K562 (cell line): ENCODE measurements around the gene PCDHA13. TPM values are rescaled to one million over a fixed set of nuclear protein-coding genes. Genes with fewer than 3 reads are reported as not detected.

ENCODE experiments used
- ATAC-seq: fragments of 200-7000 bp; cut with Tn5 transposase; 3 replicates; pipeline ENCODE4 v1.9.1; 2020; ENCODE audit warnings: moderate library complexity
- BruUV-seq: library from RNA; stranded (reverse); fragments of 400-500 nt; replicated peaks from 2 replicates; lab custom pipeline; 2021; lab: Mats Ljungman, UMichigan
- CTCF ChIA-PET: fragments of 300-600 bp; formaldehyde crosslinking; extraction: SDS; loops from one replicate; lab custom pipeline; 2021; ENCODE audit warnings: low intra/inter-chr PET ratio; lab: Yijun Ruan, JAX
- POLR2A ChIA-PET: fragments of 300-600, 350-650 bp; sonication (Branson Sonifier 250); formaldehyde crosslinking; extraction: SDS; loops from one replicate; lab custom pipeline; 2021; ENCODE audit warnings: antibody characterized with exemption, inconsistent platforms; lab: Yijun Ruan, JAX
- DNase-seq, 4 experiments: peaks; one replicate each; pipeline versions ENCODE4 v3.0.0 to v3.0.0-alpha.2; 2011 to 2018; ENCODE audit warnings: low spot score in 3 of 4, mixed read lengths in 3 of 4; ENCODE audit errors: extremely low read depth in 1 of 4
- FAIRE-seq: peaks from 2 replicates; lab custom pipeline; 2011; peaks lifted over from hg19 to GRCh38; lab: Jason Lieb, UNC
- H2AFZ ChIP-seq: 2 replicates; pipeline ENCODE4 v1.6.0; 2011; ENCODE audit warnings: low read depth, low read length, control low read depth, inconsistent platforms
- H3K27ac ChIP-seq: fragments of 200-600 bp; 3 replicates; pipeline ENCODE4 v1.8.0; 2011; ENCODE audit warnings: low read depth, mild to moderate bottlenecking, control low read depth, inconsistent platforms, low read length, moderate library complexity, mixed read lengths; ENCODE audit errors: extremely low read depth
- H3K27me3 ChIP-seq, 2 experiments: fragments of 300-600 bp in 1 of 2; 2 replicates in 1 of 2; 3 replicates in 1 of 2; pipeline versions ENCODE4 v1.6.0 to v1.8.0; 2011; ENCODE audit warnings: inconsistent platforms in 2 of 2, low read length in 2 of 2, mild to moderate bottlenecking in 1 of 2, mixed read lengths in 1 of 2, moderate library complexity in 1 of 2; ENCODE audit not compliant: control insufficient read depth in 2 of 2, insufficient read depth in 2 of 2
- H3K36me3 ChIP-seq: fragments of 300-600 bp; 3 replicates; pipeline ENCODE4 v1.8.0; 2011; ENCODE audit warnings: mild to moderate bottlenecking, low read length, inconsistent platforms; ENCODE audit not compliant: control insufficient read depth, insufficient read depth
- H3K4me1 ChIP-seq, 2 experiments: fragments of 200-600 bp in 1 of 2; replicated peaks in 1 of 2; 2 replicates in 1 of 2; 3 replicates in 1 of 2; pipeline versions ENCODE4 v1.5.1 to v1.8.0; 2011; ENCODE audit warnings: inconsistent platforms in 2 of 2, low read length in 2 of 2, mild to moderate bottlenecking in 1 of 2, mixed read lengths in 1 of 2, moderate library complexity in 1 of 2; ENCODE audit not compliant: control insufficient read depth in 2 of 2, insufficient read depth in 2 of 2
- H3K4me2 ChIP-seq: 2 replicates; pipeline ENCODE4 v1.6.1; 2011; ENCODE audit warnings: low read length, control low read depth, inconsistent platforms, mixed read lengths; ENCODE audit not compliant: insufficient read depth
- H3K4me3 ChIP-seq: fragments of 200-600 bp; sonication (generic), shearing (Covaris generic); 2 replicates; pipeline ENCODE4 v1.5.1; 2016; ENCODE audit warnings: control low read depth, inconsistent platforms
- H3K79me2 ChIP-seq: fragments of 200-600 bp; 3 replicates; pipeline ENCODE4 v1.8.0; 2011; ENCODE audit warnings: low read length, inconsistent platforms; ENCODE audit not compliant: control insufficient read depth, insufficient read depth
- H3K9ac ChIP-seq, 2 experiments: 2 replicates each; pipeline versions ENCODE4 v1.6.0 to v1.6.1; 2011; ENCODE audit warnings: low read depth in 2 of 2, low read length in 2 of 2, control low read depth in 1 of 2, inconsistent platforms in 1 of 2, mild to moderate bottlenecking in 1 of 2, mixed read lengths in 1 of 2; ENCODE audit not compliant: insufficient read depth in 1 of 2
- H3K9me1 ChIP-seq: one replicate; pipeline ENCODE4 v1.6.0; 2011; ENCODE audit warnings: inconsistent platforms, mild to moderate bottlenecking, low read length, moderate library complexity; ENCODE audit not compliant: control insufficient read depth, insufficient read depth
- H3K9me3 ChIP-seq: replicated peaks from 2 replicates; pipeline ENCODE4 v1.5.1; 2011; ENCODE audit warnings: low read depth, low read length, inconsistent platforms; ENCODE audit not compliant: control insufficient read depth, insufficient read depth
- H4K20me1 ChIP-seq: replicated peaks from 2 replicates; pipeline ENCODE4 v1.6.1; 2011; ENCODE audit warnings: low read length, inconsistent platforms, mixed read lengths; ENCODE audit not compliant: control insufficient read depth, insufficient read depth
- HSF4 ChIP-seq: fragments of 250-450 bp; sonication (Bioruptor Pico); IDR thresholded peaks from 2 replicates; pipeline ENCODE4 v2.1.2; 2022; ENCODE audit warnings: mild to moderate bottlenecking, moderate library complexity, borderline replicate concordance
- NFRKB ChIP-seq: fragments of 450-650 bp; IDR thresholded peaks from 2 replicates; pipeline ENCODE4 v1.6.1; 2016; ENCODE audit warnings: low read depth
- ZNF695 ChIP-seq: fragments of 450-650 bp; formaldehyde crosslinking; IDR thresholded peaks from 2 replicates; pipeline ENCODE4 v1.4.0; 2020; ENCODE audit warnings: mild to moderate bottlenecking, moderate library complexity
- WGBS: fragments of 100-300 bp; shearing (Covaris generic); methylation state at CpG from one replicate; pipeline ENCODE4 v1.1.6; 2016; ENCODE audit warnings: low coverage, mixed read lengths; ENCODE audit not compliant: insufficient coverage; ENCODE audit errors: missing lambda C conversion rate; 5-methylcytosine and 5-hydroxymethylcytosine counted together
- in situ Hi-C: fragments of 300-500 bp; cut with MboI; formaldehyde crosslinking; loops from 4 replicates; pipeline ENCODE4 v1.15.0; 2018; ENCODE audit warnings: inconsistent platforms, mixed read lengths
- intact Hi-C: fragments of 100-400 bp; cut with micrococcal nuclease; formaldehyde crosslinking; loops from 2 replicates; pipeline ENCODE4 v1.14.2; 2022
- polyA plus RNA-seq, 8 experiments: library from polyadenylated mRNA; depleted of rRNA in 4 of 8; stranded (reverse) in 5 of 8; unstranded in 3 of 8; fragments of >200 nt; fragmentation: Nextera tagmentation in 2 of 8; fragmentation: Illumina TruSeq in 1 of 8; extraction: Ambion mirVana in 2 of 8; extraction: Trizol in 1 of 8; gene quantifications; 2 replicates each; pipeline versions ENCODE4 v1.2.1 to v1.2.3, GENCODE V29; 2011 to 2014; ENCODE audit warnings: inconsistent platforms in 1 of 8, missing spikeins in 1 of 8
- total RNA-seq, 7 experiments: library from RNA; depleted of rRNA in 6 of 7; stranded (reverse); fragments of >200 nt in 6 of 7; fragmentation: Illumina TruSeq in 2 of 7; extraction: Trizol in 2 of 7; gene quantifications; 2 replicates each; pipeline versions ENCODE4 v1.2.1 to v1.2.3, GENCODE V29; 2011 to 2021; ENCODE audit warnings: low replicate concordance in 1 of 7
- TF ChIP-seq, protein P1 (sequence below): sonication (generic); formaldehyde crosslinking; IDR thresholded peaks from 2 replicates; pipeline ENCODE4 v1.8.1; 2023; ENCODE audit warnings: mild to moderate bottlenecking, missing genetic modification reagents
- TF ChIP-seq, protein P2 (sequence below): fragments of 450-650 bp; IDR thresholded peaks from 2 replicates; pipeline ENCODE4 v1.6.1; 2016; ENCODE audit warnings: low read depth

PCDHA13 gene
- total and polyA plus RNA-seq, 9 of the 15 experiments (the other 6 are each of a cell fraction or from before 2014, with no cell fraction given): not detected

DNA sequence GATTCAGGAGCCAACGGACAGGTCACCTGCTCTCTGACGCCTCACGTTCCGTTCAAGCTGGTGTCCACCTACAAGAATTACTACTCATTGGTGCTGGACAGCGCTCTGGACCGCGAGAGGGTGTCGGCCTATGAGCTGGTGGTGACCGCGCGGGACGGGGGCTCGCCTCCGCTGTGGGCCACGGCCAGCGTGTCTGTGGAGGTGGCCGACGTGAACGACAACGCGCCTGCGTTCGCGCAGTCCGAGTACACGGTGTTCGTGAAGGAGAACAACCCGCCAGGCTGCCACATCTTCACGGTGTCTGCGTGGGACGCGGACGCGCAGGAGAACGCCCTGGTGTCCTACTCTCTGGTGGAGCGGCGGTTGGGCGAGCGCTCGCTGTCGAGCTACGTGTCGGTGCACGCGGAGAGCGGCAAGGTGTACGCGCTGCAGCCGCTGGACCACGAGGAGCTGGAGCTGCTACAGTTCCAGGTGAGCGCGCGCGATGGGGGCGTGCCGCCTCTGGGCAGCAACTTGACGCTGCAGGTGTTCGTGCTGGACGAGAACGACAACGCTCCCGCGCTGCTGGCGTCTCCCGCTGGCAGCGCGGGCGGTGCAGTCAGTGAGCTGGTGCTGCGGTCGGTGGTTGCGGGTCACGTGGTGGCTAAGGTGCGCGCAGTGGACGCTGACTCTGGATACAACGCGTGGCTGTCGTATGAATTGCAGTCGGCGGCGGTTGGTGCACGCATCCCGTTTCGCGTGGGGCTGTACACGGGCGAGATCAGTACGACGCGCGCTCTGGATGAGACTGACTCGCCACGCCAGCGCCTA is 24.5 kb upstream of the PCDHA13 start (continued):
- TF ChIP-seq, protein P1, sequence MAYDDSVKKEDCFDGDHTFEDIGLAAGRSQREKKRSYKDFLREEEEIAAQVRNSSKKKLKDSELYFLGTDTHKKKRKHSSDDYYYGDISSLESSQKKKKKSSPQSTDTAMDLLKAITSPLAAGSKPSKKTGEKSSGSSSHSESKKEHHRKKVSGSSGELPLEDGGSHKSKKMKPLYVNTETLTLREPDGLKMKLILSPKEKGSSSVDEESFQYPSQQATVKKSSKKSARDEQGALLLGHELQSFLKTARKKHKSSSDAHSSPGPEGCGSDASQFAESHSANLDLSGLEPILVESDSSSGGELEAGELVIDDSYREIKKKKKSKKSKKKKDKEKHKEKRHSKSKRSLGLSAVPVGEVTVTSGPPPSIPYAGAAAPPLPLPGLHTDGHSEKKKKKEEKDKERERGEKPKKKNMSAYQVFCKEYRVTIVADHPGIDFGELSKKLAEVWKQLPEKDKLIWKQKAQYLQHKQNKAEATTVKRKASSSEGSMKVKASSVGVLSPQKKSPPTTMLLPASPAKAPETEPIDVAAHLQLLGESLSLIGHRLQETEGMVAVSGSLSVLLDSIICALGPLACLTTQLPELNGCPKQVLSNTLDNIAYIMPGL: no peak

DNA sequence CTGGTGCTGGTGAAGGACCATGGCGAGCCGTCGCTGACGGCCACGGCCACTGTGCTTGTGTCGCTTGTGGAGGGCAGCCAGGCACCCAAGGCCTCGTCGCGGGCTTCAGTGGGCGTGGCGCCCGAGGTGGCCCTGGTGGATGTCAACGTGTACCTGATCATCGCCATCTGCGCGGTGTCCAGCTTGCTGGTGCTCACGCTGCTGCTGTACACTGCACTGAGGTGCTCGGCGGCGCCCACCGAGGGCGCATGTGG is 24.0 kb upstream of the PCDHA13 start:
- Histone ChIP-seq H3K27ac (no peak overlapping the region), H3K4me1 (peaks cover 0 to 4% of the 10 kb centered on the region in 2 experiments; a peak in 1 of 5 replicates), H3K4me2 (no peak overlapping the region), H3K36me3 (no peaks in the 10 kb centered on the region), H4K20me1 (no peaks in the 10 kb centered on the region), H3K9me3 (0 out of 2 replicates have a peak, but pooled peaks cover 2% of the 10 kb centered on the region), H3K27me3 (peaks cover 0 to 4% of the 10 kb centered on the region in 2 experiments; a peak in 2 of 5 replicates), H3K79me2 (no peaks in the 10 kb centered on the region), H3K9ac (no peak overlapping the region), H3K4me3 (no peak overlapping the region), H3K9me1 (no peaks in the 10 kb centered on the region), H2AFZ (no peak overlapping the region)
- no TSS peak for BruUV-seq
- no peak for DNase-seq
- POLR2A ChIA-PET: interaction anchor here (0.6 kb wide), 1 partner anchor 12 kb away, joined by 3 read pairs; no protein-coding TSS in a partner anchor
- TF ChIP-seq, protein P2, sequence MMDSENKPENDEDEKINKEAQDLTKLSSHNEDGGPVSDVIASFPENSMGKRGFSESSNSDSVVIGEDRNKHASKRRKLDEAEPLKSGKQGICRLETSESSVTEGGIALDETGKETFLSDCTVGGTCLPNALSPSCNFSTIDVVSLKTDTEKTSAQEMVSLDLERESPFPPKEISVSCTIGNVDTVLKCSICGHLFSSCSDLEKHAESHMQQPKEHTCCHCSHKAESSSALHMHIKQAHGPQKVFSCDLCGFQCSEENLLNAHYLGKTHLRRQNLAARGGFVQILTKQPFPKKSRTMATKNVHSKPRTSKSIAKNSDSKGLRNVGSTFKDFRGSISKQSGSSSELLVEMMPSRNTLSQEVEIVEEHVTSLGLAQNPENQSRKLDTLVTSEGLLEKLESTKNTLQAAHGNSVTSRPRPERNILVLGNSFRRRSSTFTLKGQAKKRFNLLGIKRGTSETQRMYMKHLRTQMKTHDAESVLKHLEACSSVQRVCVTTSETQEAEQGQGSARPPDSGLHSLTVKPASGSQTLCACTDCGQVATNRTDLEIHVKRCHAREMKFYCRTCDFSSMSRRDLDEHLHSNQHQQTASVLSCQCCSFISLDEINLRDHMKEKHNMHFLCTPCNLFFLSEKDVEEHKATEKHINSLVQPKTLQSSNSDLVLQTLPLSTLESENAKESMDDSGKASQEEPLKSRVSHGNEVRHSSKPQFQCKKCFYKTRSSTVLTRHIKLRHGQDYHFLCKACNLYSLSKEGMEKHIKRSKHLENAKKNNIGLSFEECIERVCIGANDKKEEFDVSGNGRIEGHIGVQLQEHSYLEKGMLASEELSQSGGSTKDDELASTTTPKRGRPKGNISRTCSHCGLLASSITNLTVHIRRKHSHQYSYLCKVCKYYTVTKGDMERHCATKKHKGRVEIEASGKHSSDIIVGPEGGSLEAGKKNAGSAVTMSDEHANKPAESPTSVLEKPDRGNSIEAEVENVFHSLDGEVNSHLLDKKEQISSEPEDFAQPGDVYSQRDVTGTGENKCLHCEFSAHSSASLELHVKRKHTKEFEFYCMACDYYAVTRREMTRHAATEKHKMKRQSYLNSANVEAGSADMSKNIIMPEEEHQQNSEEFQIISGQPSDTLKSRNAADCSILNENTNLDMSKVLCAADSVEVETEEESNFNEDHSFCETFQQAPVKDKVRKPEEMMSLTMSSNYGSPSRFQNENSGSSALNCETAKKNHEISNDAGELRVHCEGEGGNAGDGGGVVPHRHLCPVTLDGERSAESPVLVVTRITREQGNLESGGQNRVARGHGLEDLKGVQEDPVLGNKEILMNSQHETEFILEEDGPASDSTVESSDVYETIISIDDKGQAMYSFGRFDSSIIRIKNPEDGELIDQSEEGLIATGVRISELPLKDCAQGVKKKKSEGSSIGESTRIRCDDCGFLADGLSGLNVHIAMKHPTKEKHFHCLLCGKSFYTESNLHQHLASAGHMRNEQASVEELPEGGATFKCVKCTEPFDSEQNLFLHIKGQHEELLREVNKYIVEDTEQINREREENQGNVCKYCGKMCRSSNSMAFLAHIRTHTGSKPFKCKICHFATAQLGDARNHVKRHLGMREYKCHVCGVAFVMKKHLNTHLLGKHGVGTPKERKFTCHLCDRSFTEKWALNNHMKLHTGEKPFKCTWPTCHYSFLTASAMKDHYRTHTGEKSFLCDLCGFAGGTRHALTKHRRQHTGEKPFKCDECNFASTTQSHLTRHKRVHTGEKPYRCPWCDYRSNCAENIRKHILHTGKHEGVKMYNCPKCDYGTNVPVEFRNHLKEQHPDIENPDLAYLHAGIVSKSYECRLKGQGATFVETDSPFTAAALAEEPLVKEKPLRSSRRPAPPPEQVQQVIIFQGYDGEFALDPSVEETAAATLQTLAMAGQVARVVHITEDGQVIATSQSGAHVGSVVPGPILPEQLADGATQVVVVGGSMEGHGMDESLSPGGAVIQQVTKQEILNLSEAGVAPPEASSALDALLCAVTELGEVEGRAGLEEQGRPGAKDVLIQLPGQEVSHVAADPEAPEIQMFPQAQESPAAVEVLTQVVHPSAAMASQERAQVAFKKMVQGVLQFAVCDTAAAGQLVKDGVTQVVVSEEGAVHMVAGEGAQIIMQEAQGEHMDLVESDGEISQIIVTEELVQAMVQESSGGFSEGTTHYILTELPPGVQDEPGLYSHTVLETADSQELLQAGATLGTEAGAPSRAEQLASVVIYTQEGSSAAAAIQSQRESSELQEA: no peak
- TF ChIP-seq HSF4 (no peak), ZNF695 (CRISPR knock-in tag) (no peak), NFRKB (no peak)
- no peak for FAIRE-seq
- intact Hi-C loops: no loop called here
- CTCF ChIA-PET: interaction anchor here (0.9 kb wide), 1 partner anchor 183 kb away, joined by 3 read pairs; no protein-coding TSS in a partner anchor
- 11% methylated on average over 12 of the region's 22 CpGs for WGBS
- in situ Hi-C loops: no loop called here
- ATAC-seq: no peak
